Lower leg skin (tissue), 4 donors: ENCODE results near the gene CAPN10. TPM values are rescaled to one million over a fixed set of nuclear protein-coding genes. Genes with fewer than 3 reads are reported as not detected.

Source experiments
- DNase-seq, 2 donors: peaks; one replicate each; pipeline ENCODE4 v3.0.0-alpha.2; 2019; ENCODE audit warnings: low spot score in 2 of 2
- H3K4me3 ChIP-seq: fragments of 200-600 bp; sonication (generic); 2 replicates; pipeline ENCODE4 v1.5.1; 2017; ENCODE audit warnings: mild to moderate bottlenecking, low read depth; ENCODE audit not compliant: poor library complexity, severe bottlenecking
- CTCF ChIP-seq, 3 donors: fragments of 450-650 bp; IDR thresholded peaks; one replicate each; pipeline ENCODE4 v1.5.1; 2016; ENCODE audit warnings: antibody characterized with exemption in 3 of 3, mild to moderate bottlenecking in 3 of 3, moderate library complexity in 2 of 3
- POLR2A ChIP-seq, 2 donors: fragments of 450-650 bp; IDR thresholded peaks; one replicate each; pipeline ENCODE4 v1.6.1; 2016 to 2017; ENCODE audit warnings: antibody characterized with exemption in 2 of 2, mild to moderate bottlenecking in 1 of 2, moderate library complexity in 1 of 2
- WGBS, 2 donors: methylation state at CpG; one replicate each; pipeline ENCODE4 v1.1.5; 2018; 5-methylcytosine and 5-hydroxymethylcytosine counted together
- intact Hi-C: fragments of 100-400 bp; cut with DNase I; formaldehyde crosslinking; loops from one replicate; pipeline ENCODE4 v1.15.0; 2023; ENCODE audit warnings: low total_unique reads
- total RNA-seq, 4 donors: library from RNA; depleted of rRNA; stranded (reverse); fragments of >200 nt; gene quantifications; one replicate each; pipeline ENCODE4 v1.1.0, GENCODE V29; 2016

The CAPN10 gene
- total RNA-seq, 4 donors from 2014 or later, result 25.6 to 38.0 (median 28.4) TPM

GRCh38 chr2:240628808-240629618 is 42.5 kb downstream of the CAPN10 start:
- TF ChIP-seq CTCF (IDR thresholded peaks at IDR 0.05) (no peak), POLR2A (IDR thresholded peaks at IDR 0.05) (no peak)
- intact Hi-C loops, result no loop called here
- peak in 1 of 2 donors; percentile 83 for DNase-seq
- H3K4me3 ChIP-seq, result no peak overlapping the region
- 72 to 80% methylated on average over 13 to 20 of the region's 20 CpGs for WGBS, 2 donors

GRCh38 chr2:240629619-240629967 is 43.1 kb downstream of the CAPN10 start:
- WGBS, 2 donors, result 76 to 82% methylated on average over 5 of the region's 5 CpGs
- H3K4me3 ChIP-seq, result no peak overlapping the region
- intact Hi-C loops, result no loop called here
- TF ChIP-seq CTCF (IDR thresholded peaks at IDR 0.05) (no peak), POLR2A (IDR thresholded peaks at IDR 0.05) (no peak)
- DNase-seq, result peak in 1 of 2 donors; percentile 53

GRCh38 chr2:240629968-240630770 is 43.6 kb downstream of the CAPN10 start:
- intact Hi-C loops, result no loop called here
- TF ChIP-seq CTCF (IDR thresholded peaks at IDR 0.05) (no peak), POLR2A (IDR thresholded peaks at IDR 0.05) (no peak)
- H3K4me3 ChIP-seq, result no peak overlapping the region
- peak in 1 of 2 donors; percentile 77 for DNase-seq
- 93 to 94% methylated on average over 45 to 46 of the region's 50 CpGs for WGBS, 2 donors

GRCh38 chr2:240630771-240631547 is 44.4 kb downstream of the CAPN10 start:
- WGBS, 2 donors, result 93 to 97% methylated on average over 18 to 21 of the region's 21 CpGs
- intact Hi-C loops, result no loop called here
- TF ChIP-seq CTCF (IDR thresholded peaks at IDR 0.05) (no peak), POLR2A (IDR thresholded peaks at IDR 0.05) (no peak)
- DNase-seq, result peak in 1 of 2 donors; percentile 58
- H3K4me3 ChIP-seq, result no peak overlapping the region

- DNase-seq, result peak in 1 of 2 donors; percentile 75
- TF ChIP-seq CTCF (IDR thresholded peaks at IDR 0.05) (no peak), POLR2A (IDR thresholded peaks at IDR 0.05) (no peak)
- no peak overlapping the region for H3K4me3 ChIP-seq
- intact Hi-C loops, result no loop called here
- WGBS, 2 donors, result 87 to 98% methylated on average over 8 to 9 of the region's 11 CpGs
Observed at GRCh38 chr2:240631548-240632305, 45.2 kb downstream of the CAPN10 start.
